HepG2 (cell line): Measurements from ENCODE around the gene TNFRSF18. TPM values are rescaled to one million over a fixed set of nuclear protein-coding genes. Genes with fewer than 3 reads are reported as not detected.

Experiments used
- ARNT2 ChIP-seq: sonication (generic); formaldehyde crosslinking; IDR thresholded peaks from 2 replicates; pipeline ENCODE4 v1.8.0; 2022; ENCODE audit warnings: mild to moderate bottlenecking, low read depth, missing genetic modification reagents, moderate library complexity
- BRF2 ChIP-seq: sonication (generic); formaldehyde crosslinking; IDR thresholded peaks from 2 replicates; pipeline ENCODE4 v1.8.1; 2022; ENCODE audit warnings: mild to moderate bottlenecking, missing genetic modification reagents
- CEBPG ChIP-seq: IDR thresholded peaks from 2 replicates; pipeline ENCODE4 v1.6.1; 2016
- KLF6 ChIP-seq: IDR thresholded peaks from 2 replicates; pipeline ENCODE4 v1.8.0; 2016; ENCODE audit warnings: missing biosample characterization, missing genetic modification reagents
- PITX1 ChIP-seq: sonication (generic); formaldehyde crosslinking; IDR thresholded peaks from 2 replicates; pipeline ENCODE4 v1.5.1; 2020; ENCODE audit warnings: mild to moderate bottlenecking, missing genetic modification reagents
- RBFOX2 ChIP-seq: fragments of 200-400 bp; formaldehyde crosslinking; IDR thresholded peaks from 2 replicates; pipeline ENCODE4 v1.6.1; 2017; ENCODE audit warnings: low read depth, mild to moderate bottlenecking, low read length
- SAFB2 ChIP-seq: sonication (generic); formaldehyde crosslinking; IDR thresholded peaks from 2 replicates; pipeline ENCODE4 v1.5.1; 2020; ENCODE audit warnings: missing genetic modification reagents, low read depth, mild to moderate bottlenecking, borderline replicate concordance
- SALL2 ChIP-seq: sonication (generic); formaldehyde crosslinking; IDR thresholded peaks from 2 replicates; pipeline ENCODE4 v1.8.1; 2023; ENCODE audit warnings: mild to moderate bottlenecking, missing genetic modification reagents, inconsistent platforms
- SETDB1 ChIP-seq: sonication (generic); formaldehyde crosslinking; IDR thresholded peaks from 2 replicates; pipeline ENCODE4 v1.5.1; 2020; ENCODE audit warnings: missing genetic modification reagents, mild to moderate bottlenecking, borderline replicate concordance
- SIX1 ChIP-seq: sonication (generic); formaldehyde crosslinking; IDR thresholded peaks from 2 replicates; pipeline ENCODE4 v1.4.0; 2020; ENCODE audit warnings: missing genetic modification reagents, borderline replicate concordance
- SOX6 ChIP-seq, 2 experiments: fragments of 450-650 bp in 1 of 2; sonication (generic) in 1 of 2; formaldehyde crosslinking in 1 of 2; IDR thresholded peaks; 2 replicates each; pipeline versions ENCODE4 v1.4.0 to v1.6.1; 2017 to 2020; ENCODE audit warnings: antibody characterized with exemption in 1 of 2, mild to moderate bottlenecking in 1 of 2, missing genetic modification reagents in 1 of 2
- SP4 ChIP-seq: sonication (generic); formaldehyde crosslinking; IDR thresholded peaks from 2 replicates; pipeline ENCODE4 v1.8.1; 2023; ENCODE audit warnings: mild to moderate bottlenecking, missing genetic modification reagents
- ZFY ChIP-seq: sonication (generic); formaldehyde crosslinking; IDR thresholded peaks from 2 replicates; pipeline ENCODE4 v1.4.0; 2020; ENCODE audit warnings: missing genetic modification reagents
- ZIK1 ChIP-seq: sonication (generic); formaldehyde crosslinking; IDR thresholded peaks from 2 replicates; pipeline ENCODE4 v1.5.0; 2020; ENCODE audit warnings: mild to moderate bottlenecking, low read depth, missing genetic modification reagents, borderline replicate concordance
- ZNF143 ChIP-seq: sonication (generic); formaldehyde crosslinking; IDR thresholded peaks from 2 replicates; pipeline ENCODE4 v1.4.0; 2020; ENCODE audit warnings: missing genetic modification reagents
- ZNF230 ChIP-seq: sonication (generic); formaldehyde crosslinking; IDR thresholded peaks from 2 replicates; pipeline ENCODE4 v1.4.0; 2020; ENCODE audit warnings: mild to moderate bottlenecking, missing genetic modification reagents
- ZNF253 ChIP-seq: sonication (generic); formaldehyde crosslinking; IDR thresholded peaks from 2 replicates; pipeline ENCODE4 v1.8.0; 2022; ENCODE audit warnings: mild to moderate bottlenecking, missing genetic modification reagents, borderline replicate concordance
- ZNF614 ChIP-seq: IDR thresholded peaks from 2 replicates; pipeline ENCODE4 v1.6.1; 2018; ENCODE audit warnings: missing biosample characterization, missing genetic modification reagents, inconsistent platforms, borderline replicate concordance
- ZNF672 ChIP-seq: sonication (generic); formaldehyde crosslinking; IDR thresholded peaks from 2 replicates; pipeline ENCODE4 v1.8.1; 2022; ENCODE audit warnings: missing genetic modification reagents
- ZNF883 ChIP-seq: sonication (generic); formaldehyde crosslinking; IDR thresholded peaks from 2 replicates; pipeline ENCODE4 v1.5.1; 2020; ENCODE audit warnings: mild to moderate bottlenecking, missing genetic modification reagents; ENCODE audit errors: not compliant biosample characterization
- ZSCAN21 ChIP-seq: sonication (generic); formaldehyde crosslinking; IDR thresholded peaks from 2 replicates; pipeline ENCODE4 v1.8.0; 2022; ENCODE audit warnings: mild to moderate bottlenecking, missing genetic modification reagents, moderate library complexity, borderline replicate concordance
- polyA plus RNA-seq, 8 experiments: library from polyadenylated mRNA; depleted of rRNA in 3 of 8; stranded (reverse) in 7 of 8; unstranded in 1 of 8; fragments of >200 nt; fragmentation: Illumina TruSeq in 4 of 8; extraction: Trizol in 4 of 8; gene quantifications; 2 replicates each; pipeline versions ENCODE4 v1.2.1 to v1.2.3, GENCODE V29; 2011 to 2016; ENCODE audit warnings: low read depth in 4 of 8, missing spikeins in 1 of 8, mixed read lengths in 1 of 8; ENCODE audit not compliant: insufficient read depth in 1 of 8
- total RNA-seq, 5 experiments: library from RNA; depleted of rRNA; stranded (reverse); fragments of >200 nt; fragmentation: Illumina TruSeq; extraction: Trizol; gene quantifications; 2 replicates each; pipeline ENCODE4 v1.2.3, GENCODE V29; 2016; ENCODE audit warnings: low read depth in 1 of 5
- TF ChIP-seq, protein P1 (sequence below): sonication (generic); formaldehyde crosslinking; IDR thresholded peaks from 2 replicates; pipeline ENCODE4 v1.4.0; 2020; ENCODE audit warnings: missing genetic modification reagents

The TNFRSF18 gene
- total and polyA plus RNA-seq, 2 of the 13 experiments (the other 11 are each of a cell fraction or from before 2014, with no cell fraction given) = not detected

DNA sequence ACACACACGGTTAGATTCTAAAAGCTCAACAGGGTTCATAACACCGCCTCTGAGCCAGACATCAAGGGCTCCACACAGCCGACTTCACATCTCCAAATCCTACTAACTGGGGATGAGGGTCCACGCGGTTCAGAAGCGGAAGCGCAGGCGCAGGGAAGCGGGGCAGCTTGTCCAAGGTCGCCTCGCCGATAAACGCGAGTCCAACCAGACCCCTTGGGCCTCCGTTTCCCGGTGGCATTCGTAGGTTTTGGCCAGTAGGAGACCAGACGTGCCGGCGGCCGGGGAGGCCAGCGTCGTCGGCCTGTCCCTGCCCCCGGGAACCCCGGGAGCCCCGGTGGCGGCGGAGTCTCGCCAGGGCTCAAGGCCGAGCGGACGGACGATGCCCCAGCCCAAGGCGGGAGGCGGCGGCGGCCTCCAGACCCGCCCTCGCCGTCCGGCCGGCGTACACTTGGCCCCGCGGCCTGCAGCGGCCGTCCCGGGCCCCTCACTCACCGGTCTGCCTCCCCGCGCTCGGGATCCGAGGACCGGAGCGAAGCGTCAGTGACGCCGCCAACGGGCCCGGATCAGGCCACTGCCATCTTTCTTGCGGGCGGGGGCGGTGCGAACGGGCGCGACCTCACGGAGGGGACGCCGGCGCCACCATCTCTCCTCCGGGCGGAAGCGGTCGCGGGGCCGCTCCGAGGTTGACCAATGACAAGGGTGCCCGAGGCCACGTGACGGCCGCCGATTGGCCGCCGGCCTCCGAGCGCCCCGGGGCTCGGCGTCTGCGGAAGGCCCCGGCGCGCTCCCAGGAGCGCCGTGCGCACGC, 25.2 kb upstream of the TNFRSF18 start, which contains the start of gene SDF4 (continued):
- 0 out of 2 replicates have a peak, but pooled peaks have one; percentile 39 for TF ChIP-seq BRF2 (CRISPR knock-in tag)
- TF ChIP-seq ZNF253 (CRISPR knock-in tag) = no peak
- peak; percentile 82; the same call in 1 of the 2 replicates for TF ChIP-seq ARNT2
- TF ChIP-seq ZNF883 (CRISPR knock-in tag) = peak; percentile 70
- peak; percentile 28; the same call in 1 of the 2 replicates for TF ChIP-seq ZIK1
- TF ChIP-seq ZNF672 = no peak; the same call in 1 of the 2 replicates
- no peak for TF ChIP-seq SETDB1 (CRISPR knock-in tag)
- TF ChIP-seq, protein P1, sequence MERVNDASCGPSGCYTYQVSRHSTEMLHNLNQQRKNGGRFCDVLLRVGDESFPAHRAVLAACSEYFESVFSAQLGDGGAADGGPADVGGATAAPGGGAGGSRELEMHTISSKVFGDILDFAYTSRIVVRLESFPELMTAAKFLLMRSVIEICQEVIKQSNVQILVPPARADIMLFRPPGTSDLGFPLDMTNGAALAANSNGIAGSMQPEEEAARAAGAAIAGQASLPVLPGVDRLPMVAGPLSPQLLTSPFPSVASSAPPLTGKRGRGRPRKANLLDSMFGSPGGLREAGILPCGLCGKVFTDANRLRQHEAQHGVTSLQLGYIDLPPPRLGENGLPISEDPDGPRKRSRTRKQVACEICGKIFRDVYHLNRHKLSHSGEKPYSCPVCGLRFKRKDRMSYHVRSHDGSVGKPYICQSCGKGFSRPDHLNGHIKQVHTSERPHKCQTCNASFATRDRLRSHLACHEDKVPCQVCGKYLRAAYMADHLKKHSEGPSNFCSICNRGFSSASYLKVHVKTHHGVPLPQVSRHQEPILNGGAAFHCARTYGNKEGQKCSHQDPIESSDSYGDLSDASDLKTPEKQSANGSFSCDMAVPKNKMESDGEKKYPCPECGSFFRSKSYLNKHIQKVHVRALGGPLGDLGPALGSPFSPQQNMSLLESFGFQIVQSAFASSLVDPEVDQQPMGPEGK (CRISPR knock-in tag) = peak; percentile 63
- peak; percentile 92 for TF ChIP-seq ZFY (CRISPR knock-in tag)
- peak; percentile 58; the same call in 1 of the 2 replicates for TF ChIP-seq SALL2 (CRISPR knock-in tag)
- no peak for TF ChIP-seq SIX1 (CRISPR knock-in tag)
- TF ChIP-seq ZSCAN21 (CRISPR knock-in tag) = peak; percentile 58; the same call in 1 of the 2 replicates
- peak; percentile 66 for TF ChIP-seq ZNF143 (CRISPR knock-in tag)
- peak; percentile 47; the same call in 1 of the 2 replicates for TF ChIP-seq ZNF614 (CRISPR knock-in tag)
- TF ChIP-seq KLF6 (CRISPR knock-in tag) = peak; percentile 41
- TF ChIP-seq RBFOX2 = peak; percentile 94
- peak; percentile 62; the same call in 1 of the 2 replicates for TF ChIP-seq ZNF230
- no peak for TF ChIP-seq SOX6 (IDR thresholded peaks at IDR 0.05)
- no peak for TF ChIP-seq SOX6 (CRISPR knock-in tag; IDR thresholded peaks at IDR 0.05)
- TF ChIP-seq SP4 (CRISPR knock-in tag) = peak; percentile 59; the same call in 1 of the 2 replicates
- peak; percentile 45; the same call in 1 of the 2 replicates for TF ChIP-seq SAFB2
- no peak for TF ChIP-seq PITX1
- no peak for TF ChIP-seq CEBPG (CRISPR knock-in tag)
